Dermis microvascular lymphatic vessel endothelial cell (primary cell): ENCODE results near the gene SEL1L3. TPM values are rescaled to one million over a fixed set of nuclear protein-coding genes. Genes with fewer than 3 reads are reported as not detected.

Experiments used
- DNase-seq, 2 donors: peaks; one replicate each; pipeline versions ENCODE4 v3.0.0 to v3.0.0-alpha.2; 2010; ENCODE audit warnings: low read depth in 2 of 2
- total RNA-seq: library from RNA; depleted of rRNA; stranded (reverse); fragments of >200 nt; gene quantifications from 2 replicates; pipeline ENCODE4 v1.2.1, GENCODE V29; 2014

SEL1L3 gene
- total RNA-seq, 1 donor from 2014 or later = 74.6 TPM

GRCh38 chr4:25755911-25756310, 106.9 kb downstream of the SEL1L3 start:
- DNase-seq = no peak

- no peak for DNase-seq
These were observed 109.5 kb downstream of the SEL1L3 start for GRCh38 chr4:25753239-25753638.

- no peak for DNase-seq
These were observed 111.9 kb downstream of the SEL1L3 start for GRCh38 chr4:25750874-25751273.

- no peak for DNase-seq
These were observed 113.5 kb downstream of the SEL1L3 start for GRCh38 chr4:25749150-25749794.

GRCh38 chr4:25743971-25744370, 118.8 kb downstream of the SEL1L3 start:
- DNase-seq = no peak

GRCh38 chr4:25729564-25729963, 133.2 kb downstream of the SEL1L3 start:
- DNase-seq = no peak

GRCh38 chr4:25728886-25729285, 133.9 kb downstream of the SEL1L3 start:
- DNase-seq = no peak

GRCh38 chr4:25727711-25728493, 134.9 kb downstream of the SEL1L3 start:
- DNase-seq = no peak

GRCh38 chr4:25725870-25726269, 136.9 kb downstream of the SEL1L3 start:
- no peak for DNase-seq

- DNase-seq = no peak
These were observed 139.4 kb downstream of the SEL1L3 start for GRCh38 chr4:25723409-25723808.

GRCh38 chr4:25722964-25723363, 139.8 kb downstream of the SEL1L3 start:
- DNase-seq = no peak

- no peak for DNase-seq
These were observed 149.0 kb downstream of the SEL1L3 start for GRCh38 chr4:25713812-25714211.

GRCh38 chr4:25712611-25713010, 150.2 kb downstream of the SEL1L3 start:
- DNase-seq = no peak

GRCh38 chr4:25710637-25711036, 152.2 kb downstream of the SEL1L3 start:
- DNase-seq = no peak

GRCh38 chr4:25704516-25704915, 158.3 kb downstream of the SEL1L3 start:
- DNase-seq = no peak

- peak in 1 of 2 donors; percentile 5 for DNase-seq
These were observed 158.9 kb downstream of the SEL1L3 start for GRCh38 chr4:25703731-25704388.

- DNase-seq = no peak
These were observed 159.9 kb downstream of the SEL1L3 start for GRCh38 chr4:25702848-25703247.

- DNase-seq = no peak
These were observed 162.1 kb downstream of the SEL1L3 start for GRCh38 chr4:25700661-25701060.

GRCh38 chr4:25697516-25697915, 165.3 kb downstream of the SEL1L3 start:
- no peak for DNase-seq
